IPS-NIHi7 (cell line): ENCODE data around the gene WBP2NL.
"Not testable (repeated sequence)": the region's sequence is repeated elsewhere in the genome, so short reads cannot be mapped to it uniquely, and the experiment has no call there.

Experiments used
- DNase-seq: peaks from one replicate; pipeline ENCODE4 v3.0.0; 2012; ENCODE audit warnings: mixed read lengths; ENCODE audit errors: extremely low spot score

WBP2NL gene, protein sequence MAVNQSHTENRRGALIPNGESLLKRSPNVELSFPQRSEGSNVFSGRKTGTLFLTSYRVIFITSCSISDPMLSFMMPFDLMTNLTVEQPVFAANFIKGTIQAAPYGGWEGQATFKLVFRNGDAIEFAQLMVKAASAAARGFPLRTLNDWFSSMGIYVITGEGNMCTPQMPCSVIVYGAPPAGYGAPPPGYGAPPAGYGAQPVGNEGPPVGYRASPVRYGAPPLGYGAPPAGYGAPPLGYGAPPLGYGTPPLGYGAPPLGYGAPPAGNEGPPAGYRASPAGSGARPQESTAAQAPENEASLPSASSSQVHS

DNA sequence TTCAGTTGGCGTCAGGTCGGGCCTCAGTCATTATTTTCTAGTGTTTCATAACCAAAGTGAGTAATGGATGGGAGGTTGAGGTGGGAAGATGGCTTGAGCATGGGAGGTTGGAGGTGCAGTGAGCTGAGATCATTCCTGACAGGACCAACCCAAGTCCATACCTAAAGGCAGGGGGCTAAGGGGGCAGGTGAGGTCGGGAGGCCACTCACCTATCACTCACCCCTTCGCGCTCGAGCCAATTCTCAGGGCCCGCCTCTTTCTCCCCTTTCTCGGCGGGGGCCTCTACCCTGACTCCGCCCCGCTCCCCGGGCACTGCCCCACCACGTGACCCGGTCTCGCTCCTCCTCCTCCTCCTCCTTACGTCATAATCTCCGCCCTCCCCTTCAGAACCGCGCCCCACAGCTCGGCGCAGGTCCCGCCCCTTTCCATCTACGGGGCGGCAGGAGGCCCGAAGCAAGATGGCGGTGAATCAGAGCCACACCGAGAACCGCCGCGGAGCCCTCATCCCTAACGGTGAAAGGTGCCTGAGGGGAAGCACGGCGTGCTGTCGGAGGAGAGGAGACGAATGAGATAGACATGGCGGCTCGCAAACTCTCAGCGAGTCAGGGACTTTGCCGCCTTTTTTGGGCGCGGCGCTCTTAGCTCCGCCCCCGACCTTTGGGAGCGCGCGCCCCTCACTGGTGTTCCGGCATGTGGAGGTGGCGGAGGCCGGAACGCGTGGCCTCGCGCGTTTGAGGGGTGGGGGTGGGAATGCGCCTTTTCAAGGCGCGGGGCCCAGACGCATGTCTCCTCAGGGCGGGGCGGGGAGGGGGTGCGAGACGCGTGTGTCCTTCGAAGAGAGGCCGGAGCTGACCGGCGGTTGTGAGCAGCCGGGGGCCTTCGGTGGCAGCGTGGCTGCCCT, at the start of gene WBP2NL:
Gene WBP2NL (plus strand): TSS at position 428 of the 901 bp plus-strand sequence. CDS start 31 bp downstream, at position 459.
- DNase-seq = no peak

DNA sequence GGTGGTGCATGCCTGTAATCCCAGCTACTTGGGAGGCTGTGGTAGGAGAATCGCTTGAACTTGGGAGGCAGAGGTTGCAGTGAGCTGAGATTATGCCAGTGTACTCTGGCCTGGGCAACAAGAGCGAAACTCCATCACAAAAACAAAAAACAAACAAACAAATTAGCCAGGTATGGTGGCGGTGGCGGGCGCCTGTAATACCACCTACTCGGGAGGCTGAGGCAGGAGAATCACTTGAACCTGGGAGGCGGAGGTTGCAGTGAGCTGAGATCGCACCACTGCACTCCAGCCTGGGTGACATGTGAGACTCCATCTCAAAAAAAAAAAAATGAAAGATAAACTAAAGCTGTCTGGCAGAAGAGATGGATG, 49.7 kb upstream of the WBP2NL start:
- not testable (repeated sequence) for DNase-seq

DNA sequence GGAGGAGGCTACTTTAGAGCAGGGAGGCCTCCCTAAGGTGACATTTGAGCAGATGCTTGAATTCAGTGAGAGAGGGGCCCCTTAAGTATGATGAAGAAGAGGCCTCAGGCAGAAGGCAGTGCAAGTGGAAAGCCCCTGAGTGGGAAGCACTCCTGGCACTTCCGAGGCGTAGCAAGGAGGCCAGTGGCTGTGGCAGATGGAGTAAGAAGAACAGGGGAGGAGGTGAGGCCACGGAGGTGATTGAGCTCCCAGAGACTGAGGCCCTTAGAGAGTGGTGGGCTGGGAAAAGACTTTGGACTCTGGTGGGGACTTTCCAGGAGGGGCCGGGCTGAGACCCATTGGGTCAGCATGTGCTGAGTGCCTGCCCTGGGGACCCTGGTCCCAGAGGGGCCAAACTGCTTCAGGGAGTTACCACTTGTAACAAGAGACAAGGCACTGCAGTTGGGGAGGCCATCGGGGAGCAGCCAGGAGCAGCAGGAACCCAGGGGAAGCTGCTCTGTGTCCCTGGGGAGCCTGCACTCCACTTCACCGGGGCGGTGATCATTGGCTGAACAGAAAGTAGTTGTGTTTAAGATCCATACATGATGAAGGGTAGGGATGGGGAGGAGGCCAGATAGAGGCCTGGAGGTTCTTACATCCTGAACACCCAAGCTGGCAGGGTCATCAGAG, 49.2 kb upstream of the WBP2NL start:
- DNase-seq = no peak

DNA sequence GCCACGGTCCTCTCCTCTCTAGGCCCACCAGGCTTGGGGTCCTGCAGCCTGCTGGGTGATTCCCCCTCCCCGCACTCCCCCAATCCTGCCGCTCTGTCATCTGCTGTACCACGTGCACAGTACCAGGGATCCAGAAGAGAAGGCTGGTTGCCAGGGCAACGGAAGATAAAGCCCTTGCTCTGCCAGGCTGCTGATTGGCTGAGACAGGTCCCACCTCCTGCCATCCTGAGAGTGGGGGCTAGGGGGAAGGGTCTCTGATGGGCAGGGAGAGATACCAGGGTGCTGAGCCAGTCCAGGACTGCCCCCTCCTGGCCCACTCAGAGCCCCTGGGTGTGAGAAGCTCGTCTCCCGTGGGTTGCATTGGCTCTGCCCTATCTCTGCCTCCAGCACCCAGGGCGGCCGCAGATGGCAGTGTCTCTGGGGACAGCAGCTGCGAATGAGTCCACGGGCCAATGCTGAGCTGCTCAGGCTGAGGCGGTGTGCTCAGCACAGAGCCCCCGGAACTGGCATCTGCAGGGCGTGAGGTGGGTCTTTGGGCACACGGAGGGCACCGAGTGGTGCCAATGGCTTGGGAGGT, 46.6 kb upstream of the WBP2NL start, which contains the start of gene SMIM45:
Gene SMIM45 (plus strand): TSS at position 253 of the 577 bp plus-strand sequence.
- DNase-seq = no peak

DNA sequence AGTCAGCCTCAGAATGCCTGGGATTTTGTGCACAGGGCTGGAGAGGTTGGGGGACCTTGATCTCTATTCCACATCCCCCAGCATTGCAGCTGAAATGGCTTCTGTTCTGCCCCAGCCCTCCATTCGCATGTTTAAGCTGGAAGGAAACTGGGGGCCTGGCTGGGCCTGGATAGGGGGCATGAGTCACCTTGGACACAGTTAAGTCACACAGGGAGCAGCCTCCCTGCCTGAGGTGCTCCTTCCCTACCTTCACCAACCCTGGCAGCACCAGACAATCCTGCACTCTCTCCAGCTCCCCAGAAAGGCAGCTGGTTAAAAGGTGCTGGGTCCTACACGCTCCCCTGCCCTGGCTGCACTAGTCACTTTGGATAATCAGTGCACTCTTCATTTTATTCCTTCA, 45.9 kb upstream of the WBP2NL start:
- DNase-seq = no peak

DNA sequence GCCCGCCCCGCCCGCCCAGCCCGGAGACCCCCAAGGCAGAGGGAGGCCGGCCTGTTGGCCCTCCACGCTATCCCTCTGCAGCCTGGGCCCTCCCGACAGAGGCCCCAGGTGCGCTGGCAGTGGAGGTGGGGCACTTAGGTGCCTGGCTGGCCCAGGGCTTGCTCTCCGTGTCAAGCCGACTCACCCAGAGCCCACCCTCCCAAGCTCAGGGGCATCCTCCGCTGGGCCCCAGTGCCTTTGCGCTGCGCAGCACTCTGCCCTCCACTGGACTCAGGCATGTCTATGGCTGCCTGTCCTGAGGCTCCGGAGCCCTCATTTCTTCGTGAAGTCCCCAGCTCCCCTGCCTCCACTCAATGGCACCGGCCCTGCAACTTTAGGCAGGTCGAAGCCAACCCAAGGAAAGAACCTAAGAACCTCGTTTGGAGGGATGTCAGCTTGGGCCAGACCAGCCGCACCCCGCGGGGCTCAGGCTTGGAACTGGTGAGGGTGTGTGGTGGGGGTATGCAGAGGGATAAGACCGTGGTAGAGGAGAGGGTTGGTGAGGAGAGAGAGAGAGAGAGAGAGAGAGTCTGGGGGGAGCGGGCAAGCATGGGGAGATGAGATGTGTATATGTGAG, 40.5 kb upstream of the WBP2NL start:
- no peak for DNase-seq

DNA sequence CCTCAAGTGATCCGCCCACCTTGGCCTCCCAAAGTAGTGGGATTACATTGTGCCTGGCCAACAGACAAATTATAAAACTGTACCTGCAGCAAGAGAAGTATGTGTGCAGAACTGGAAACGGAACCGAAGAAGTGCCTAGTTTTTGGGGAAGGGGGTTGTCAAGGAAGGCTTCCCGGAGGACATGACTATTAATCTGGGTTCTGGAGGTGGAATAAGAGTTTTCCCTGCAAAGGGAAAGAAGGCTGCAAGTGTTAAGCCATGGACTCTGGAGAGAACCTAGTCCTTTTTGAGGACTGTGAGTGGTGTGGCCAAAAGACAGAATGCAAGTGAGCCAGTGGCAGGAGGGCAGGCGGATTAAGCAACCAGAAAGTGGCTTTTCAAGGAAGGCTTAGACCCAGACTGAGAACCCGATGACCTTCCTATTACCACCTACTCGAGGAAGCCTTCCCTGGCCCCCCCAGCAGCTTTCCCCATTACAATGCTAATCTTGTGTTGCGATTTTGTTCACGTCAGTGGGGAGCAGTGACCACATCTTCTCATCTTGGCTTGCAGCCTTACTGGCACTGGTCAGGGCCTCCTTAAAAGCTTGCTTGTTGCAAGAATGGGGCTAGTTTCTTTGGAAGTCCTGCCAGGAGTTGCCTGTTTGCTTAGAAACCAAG, 35.0 kb upstream of the WBP2NL start:
- no peak for DNase-seq

DNA sequence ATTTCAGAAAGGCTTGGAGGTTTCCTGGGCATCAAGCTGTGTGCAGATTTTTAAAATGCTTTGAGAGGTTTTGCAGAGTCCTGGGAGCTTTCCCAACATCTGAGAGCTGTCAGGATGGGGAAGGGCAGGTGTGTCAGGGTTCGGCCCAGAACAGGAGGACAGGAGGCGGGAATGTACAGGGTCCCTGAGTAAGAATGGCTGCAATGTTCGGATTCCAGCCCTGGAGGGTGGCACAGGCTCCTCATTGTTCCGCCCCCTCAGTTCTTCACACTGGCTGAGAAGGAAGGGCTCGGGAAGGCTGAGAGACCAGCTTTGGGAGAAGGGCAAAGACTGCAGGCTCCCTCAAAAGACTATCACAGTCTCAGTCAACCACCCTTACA, 34.5 kb upstream of the WBP2NL start:
- no peak for DNase-seq

DNA sequence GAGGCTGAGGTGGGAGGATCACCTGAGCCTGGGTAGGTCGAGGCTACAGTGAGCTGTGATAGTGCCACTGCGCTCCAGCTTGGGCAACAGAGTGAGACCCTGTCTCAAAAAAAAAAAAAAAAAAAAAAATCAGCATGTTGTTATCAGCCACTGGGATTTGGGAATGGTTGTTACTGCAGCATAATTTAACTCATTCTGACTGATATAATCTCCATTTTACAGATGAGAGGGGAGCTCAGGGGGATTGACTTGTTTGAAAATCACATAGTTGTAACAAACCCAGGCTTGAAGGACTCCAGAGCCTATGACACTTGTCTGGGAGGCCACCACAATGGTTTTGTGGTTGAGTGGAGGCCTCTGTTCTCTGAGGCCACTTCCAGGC, 32.4 kb upstream of the WBP2NL start:
- no peak for DNase-seq

DNA sequence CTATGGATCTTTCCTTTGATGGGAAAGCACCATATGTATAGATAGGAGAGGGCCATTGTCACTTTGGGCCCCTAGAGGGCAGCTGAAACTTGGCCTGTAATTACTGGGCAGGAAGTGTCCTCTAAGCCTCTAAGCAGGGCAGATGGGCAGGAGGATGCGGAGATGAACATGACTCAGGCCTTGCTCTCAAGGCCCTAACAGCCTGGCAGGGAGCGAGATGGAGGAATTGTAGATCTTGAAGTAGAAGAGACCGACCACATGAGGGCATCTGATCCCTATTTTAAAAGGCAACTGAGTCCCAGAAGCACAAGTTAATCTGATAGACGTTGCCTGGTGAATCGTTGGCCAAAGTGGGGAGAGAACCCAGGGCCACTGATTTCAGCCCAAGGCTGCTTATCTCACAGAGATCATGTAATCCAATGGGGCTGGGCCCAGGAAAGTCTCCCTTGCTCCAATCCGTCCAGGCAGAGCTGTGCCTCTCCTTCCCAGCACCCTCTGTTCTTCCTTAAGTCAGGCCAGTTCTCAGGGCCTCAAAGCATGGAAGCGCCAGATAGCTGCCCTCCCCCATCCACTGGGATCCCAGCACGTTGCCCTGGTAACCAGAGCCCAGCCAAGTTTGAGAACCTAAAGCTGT, 31.9 kb upstream of the WBP2NL start:
- DNase-seq = peak; percentile 70

DNA sequence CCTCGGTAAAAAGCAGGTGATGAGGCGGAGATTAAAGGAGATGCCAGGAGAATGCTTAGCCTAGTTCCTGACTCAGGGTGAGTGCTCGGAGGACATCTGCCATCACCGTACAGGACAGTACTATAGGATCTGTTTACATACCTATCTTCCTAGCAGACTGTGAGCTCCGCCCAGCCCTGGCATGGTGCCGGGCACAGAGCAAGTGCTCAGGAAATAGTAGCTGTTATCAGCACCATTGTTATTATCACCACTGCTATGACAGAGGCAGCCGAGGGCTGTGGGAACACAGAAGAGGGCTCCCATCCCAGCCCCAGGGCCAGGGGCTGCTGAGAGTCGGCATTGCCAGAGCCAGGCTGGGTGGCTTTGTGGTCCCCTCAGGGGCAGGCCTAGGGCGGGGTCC, 30.0 kb upstream of the WBP2NL start:
- no peak for DNase-seq

DNA sequence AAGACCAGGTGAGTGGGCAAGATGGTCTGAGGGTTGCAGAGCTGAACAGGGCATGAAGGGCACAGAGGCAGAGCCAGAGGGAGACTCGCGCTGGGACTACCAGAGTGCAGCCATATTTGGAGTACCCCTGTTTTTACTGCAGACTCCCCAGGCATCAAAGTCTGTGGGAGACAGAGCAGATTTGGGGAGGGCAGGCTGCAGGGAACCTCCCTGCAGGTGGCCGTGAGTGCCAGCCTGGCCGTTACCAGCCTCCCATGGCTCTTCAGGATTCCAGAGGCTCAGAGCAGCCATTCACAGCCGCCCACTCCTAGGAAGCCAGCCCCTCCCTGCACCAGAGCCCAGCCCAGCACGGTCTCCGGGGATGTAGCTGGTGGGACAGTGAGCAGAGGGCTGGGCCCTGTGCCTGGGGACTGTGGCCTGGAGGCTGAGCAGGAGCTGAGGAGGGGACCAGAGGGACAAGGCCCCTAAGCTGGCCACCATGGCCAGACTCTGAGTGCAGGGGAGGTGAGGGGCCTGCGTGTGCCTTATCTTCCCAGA, 29.4 kb upstream of the WBP2NL start, which contains the start of gene SEPTIN3:
Gene SEPTIN3 (plus strand): TSS at position 334 of the 537 bp plus-strand sequence. CDS start 2,050 bp downstream, outside the sequence.
- DNase-seq = peak; percentile 57

DNA sequence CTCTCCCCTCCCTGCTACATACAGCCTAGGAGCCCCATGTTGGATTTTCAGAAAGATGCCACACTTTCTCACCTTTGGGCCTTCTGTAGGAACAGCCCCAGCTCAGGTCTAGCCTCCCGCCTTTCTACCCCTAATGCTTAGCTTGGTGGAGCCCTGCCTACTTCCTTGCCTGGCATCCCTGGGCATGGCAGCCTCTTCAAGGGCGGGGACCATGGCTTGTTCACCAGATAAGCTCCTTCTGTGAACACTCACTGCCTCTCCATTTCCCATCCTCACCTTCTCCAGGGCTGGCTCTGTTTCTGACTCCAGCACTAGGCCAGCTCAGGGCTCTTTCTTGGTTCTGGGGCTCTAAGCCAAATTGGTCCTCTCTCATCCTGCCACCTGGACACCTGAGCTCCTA, 28.0 kb upstream of the WBP2NL start:
- no peak for DNase-seq

DNA sequence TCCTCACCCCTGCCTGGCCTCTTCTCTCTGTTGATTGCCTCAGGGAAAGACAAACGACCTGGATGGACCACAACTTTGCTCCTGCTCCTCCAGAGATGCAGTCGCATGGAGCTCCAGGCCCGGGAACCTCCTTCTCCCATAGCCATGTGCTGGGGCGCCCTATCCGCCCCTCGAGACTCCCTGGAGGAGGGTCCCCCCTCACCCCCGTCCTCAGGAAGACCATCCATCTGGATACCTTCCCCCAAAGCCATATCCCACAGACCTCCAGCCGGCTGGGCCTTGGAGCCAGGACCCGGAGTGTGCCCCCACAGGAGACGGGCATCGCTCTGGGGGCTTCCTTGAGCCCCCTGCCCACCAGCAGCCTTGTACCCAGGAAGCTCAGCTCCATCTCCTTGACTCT, 27.2 kb upstream of the WBP2NL start:
- no peak for DNase-seq

DNA sequence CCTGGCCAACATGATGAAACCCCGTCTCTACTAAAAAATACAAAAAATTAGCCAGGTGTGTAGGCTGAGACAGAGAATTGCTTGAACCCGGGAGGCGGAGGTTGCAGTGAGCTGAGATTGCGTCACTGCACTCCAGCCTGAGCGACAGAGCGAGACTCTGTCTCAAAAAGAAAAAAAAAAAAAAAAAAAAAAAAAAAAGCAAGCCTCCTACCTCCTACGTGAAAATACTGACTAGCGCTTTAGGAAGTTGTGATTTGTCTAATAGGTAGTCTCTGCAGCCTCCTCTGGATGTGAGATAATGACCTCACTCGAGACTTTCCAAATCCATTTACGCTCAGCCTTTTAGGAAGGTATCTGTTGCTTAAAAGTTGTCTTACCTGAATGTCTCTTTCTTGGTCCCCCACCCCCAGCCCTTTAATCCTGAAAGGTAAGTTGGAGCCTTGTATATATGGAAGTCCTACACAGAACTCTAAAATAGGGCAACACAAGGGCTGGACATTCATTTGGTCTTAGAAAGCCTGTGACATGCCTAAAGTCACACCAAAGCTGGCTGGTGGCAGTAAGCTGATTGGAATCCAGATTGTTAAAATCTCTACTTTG, 23.8 kb upstream of the WBP2NL start:
- DNase-seq = no peak

DNA sequence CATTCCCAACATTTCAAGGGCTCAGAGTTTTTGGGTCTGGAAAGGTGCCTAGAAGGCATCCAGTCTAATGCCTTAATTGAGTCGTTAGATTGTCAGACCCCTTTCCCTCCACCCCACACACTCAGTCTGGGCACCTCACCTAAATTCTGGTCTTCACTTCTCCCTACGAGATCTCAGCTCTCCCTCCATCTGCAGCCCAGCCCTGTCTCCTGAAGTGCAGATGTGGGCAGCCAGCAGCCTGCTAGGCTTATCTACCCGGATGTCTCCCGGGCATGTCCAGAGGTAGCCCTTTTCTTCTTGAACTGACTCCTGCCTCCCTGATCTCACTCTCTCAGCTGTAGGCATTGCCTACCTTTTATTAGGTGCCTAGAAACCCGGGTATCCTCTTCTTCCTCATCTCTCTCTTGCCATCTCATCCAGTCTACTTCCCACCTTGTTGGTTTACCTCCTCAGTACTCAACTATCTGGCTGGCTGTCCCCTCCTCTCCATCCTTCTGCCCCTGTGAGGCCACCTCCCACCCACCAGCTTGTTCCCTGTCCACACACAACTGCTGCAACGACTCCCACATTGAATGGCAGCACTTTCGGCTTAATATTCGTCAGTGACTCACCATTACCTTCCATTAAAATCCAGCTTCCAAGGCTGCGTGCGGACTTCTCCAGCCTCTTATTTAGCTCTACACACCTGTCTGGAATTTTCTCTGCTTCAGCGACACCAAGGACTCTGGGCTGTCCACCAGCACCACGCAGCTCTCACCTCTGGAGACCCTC, 23.1 kb upstream of the WBP2NL start:
- no peak for DNase-seq

DNA sequence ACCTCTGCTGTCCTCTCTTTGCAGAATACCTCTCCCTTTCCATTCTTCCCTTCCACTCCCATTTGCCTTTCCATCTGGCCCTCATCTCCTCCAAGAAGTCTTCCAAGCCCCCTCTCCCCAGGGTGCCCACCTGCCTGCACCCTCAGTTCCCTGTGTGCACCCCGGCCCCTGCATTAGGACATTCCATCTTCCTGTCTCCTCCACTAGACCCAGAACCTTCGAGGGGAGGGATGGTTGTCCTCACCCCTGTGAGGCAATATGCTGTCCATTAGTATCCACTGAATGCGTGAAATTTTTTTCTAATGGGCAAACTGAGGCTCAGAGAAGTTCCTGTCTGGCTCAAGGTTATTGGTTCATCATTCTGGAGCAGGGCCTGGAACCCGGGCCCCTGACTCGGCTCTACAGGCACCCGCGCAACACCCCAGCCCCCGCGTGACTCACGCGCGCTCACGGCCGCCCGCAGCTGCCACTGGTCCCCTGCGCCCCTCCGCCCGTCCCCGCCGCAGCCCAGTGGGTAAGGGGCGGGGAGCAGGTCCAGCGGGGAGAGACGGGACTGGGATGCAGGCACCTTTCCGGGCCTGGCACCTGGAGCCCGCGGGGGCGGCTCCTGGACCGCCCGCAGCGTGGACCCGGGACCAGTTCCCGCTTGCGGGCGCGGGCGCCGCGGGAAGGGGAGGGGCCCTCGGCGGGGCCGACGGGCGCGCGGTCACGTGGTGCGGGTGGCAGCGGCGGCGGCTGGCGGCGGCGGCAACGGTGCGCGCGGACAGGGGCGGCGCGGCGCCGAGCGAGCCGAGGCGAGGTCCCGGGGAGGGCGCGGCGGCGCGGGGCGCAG, 22.3 kb upstream of the WBP2NL start:
- DNase-seq = peak; percentile 77

DNA sequence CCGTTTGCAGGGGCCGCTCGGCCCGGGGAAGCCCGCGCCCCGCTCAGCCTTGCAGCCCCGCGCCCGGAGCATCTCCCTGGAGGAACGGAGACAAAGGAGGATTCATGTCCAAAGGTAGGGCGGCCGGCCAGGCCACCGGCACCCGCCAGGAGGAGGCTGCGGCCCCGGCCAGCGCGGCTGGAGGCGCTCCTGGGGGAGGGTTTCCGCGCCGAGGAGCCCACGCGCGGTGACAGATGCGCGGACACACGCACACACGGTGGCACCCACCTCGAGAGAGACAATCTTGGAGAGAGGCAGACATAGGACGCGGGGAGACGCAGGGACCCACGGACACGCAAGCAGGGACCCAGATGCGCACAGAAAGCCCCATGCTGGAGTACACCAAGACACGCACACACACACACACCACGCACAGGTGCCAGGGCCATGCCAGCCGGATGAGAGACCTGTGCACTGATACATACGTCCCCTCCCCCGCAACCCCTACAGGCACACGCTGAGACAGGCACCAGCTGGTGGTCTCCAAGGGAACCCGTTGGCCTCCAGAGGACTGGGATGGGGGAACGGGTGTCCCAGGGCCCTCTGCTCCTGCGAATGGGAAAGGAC, 21.5 kb upstream of the WBP2NL start:
- peak; percentile 54 for DNase-seq
